ENCODE results near the gene ARHGAP11B.
A peak's percentile ranks its signal among the peaks of the same experiment; 100 is the strongest.
"Not testable (repeated sequence)": the region's sequence is repeated elsewhere in the genome, so short reads cannot be mapped to it uniquely, and the experiment has no call there.

The ARHGAP11B gene
- long read RNA-seq, donor 1, result 0 reads
- long read RNA-seq, donor 2, result 0 reads
- long read RNA-seq, donor 3, result 0 reads
- long read RNA-seq, donor 4, result 0 reads
- long read RNA-seq, donor 5, result 0 reads
- long read RNA-seq, donor 6, result 0 reads
- long read RNA-seq, donor 7, result 0 reads
- long read RNA-seq, donor 8, result 0 reads

GRCh38 chr15:30625436-30626193 is at the start of gene ARHGAP11B:
TSS of gene ARHGAP11B (plus strand) at chr15:30626128.
- DNase-seq, result peak; percentile 98

GRCh38 chr15:30579394-30579970 is 46.4 kb upstream of the ARHGAP11B start:
- not testable (repeated sequence) for DNase-seq

GRCh38 chr15:30580716-30581115 is 45.2 kb upstream of the ARHGAP11B start:
- DNase-seq, result not testable (repeated sequence)

GRCh38 chr15:30598953-30599352 is 27.0 kb upstream of the ARHGAP11B start:
- not testable (repeated sequence) for DNase-seq

GRCh38 chr15:30603796-30604195 is 22.1 kb upstream of the ARHGAP11B start, which contains the start of gene GOLGA8H:
TSS of gene GOLGA8H (plus strand) at chr15:30604028. CDS start at chr15:30604126, 98 bp downstream.
- not testable (repeated sequence) for DNase-seq

GRCh38 chr15:30612271-30612670 is 13.7 kb upstream of the ARHGAP11B start:
- DNase-seq, result not testable (repeated sequence)

GRCh38 chr15:30621342-30621741 is 4.6 kb upstream of the ARHGAP11B start:
- not testable (repeated sequence) for DNase-seq

GRCh38 chr15:30626194-30626565 is 252 bp downstream of the ARHGAP11B start:
- DNase-seq, result peak; percentile 71

- DNase-seq, result not testable (repeated sequence)
These were observed 704 bp downstream of the ARHGAP11B start for GRCh38 chr15:30626632-30627031.

- no peak for DNase-seq
These were observed 24.3 kb downstream of the ARHGAP11B start for GRCh38 chr15:30650012-30650929.

- DNase-seq, result not testable (repeated sequence)
These were observed 35.2 kb downstream of the ARHGAP11B start for GRCh38 chr15:30661154-30661553.

GRCh38 chr15:30669621-30670020 is 43.7 kb downstream of the ARHGAP11B start:
- DNase-seq, result not testable (repeated sequence)

GRCh38 chr15:30670056-30670455 is 44.1 kb downstream of the ARHGAP11B start:
- DNase-seq, result no peak

- no peak for DNase-seq
These were observed 45.4 kb downstream of the ARHGAP11B start for GRCh38 chr15:30671309-30671708.

GRCh38 chr15:30675126-30675525 is 49.2 kb downstream of the ARHGAP11B start:
- DNase-seq, result no peak

- not testable (repeated sequence) for DNase-seq
These were observed 50.0 kb downstream of the ARHGAP11B start for GRCh38 chr15:30675891-30676290.

GRCh38 chr15:30680997-30681396 is 55.1 kb downstream of the ARHGAP11B start:
- not testable (repeated sequence) for DNase-seq

- not testable (repeated sequence) for DNase-seq
These were observed 59.9 kb downstream of the ARHGAP11B start for GRCh38 chr15:30685709-30686285.

GRCh38 chr15:30686651-30687050 is 60.7 kb downstream of the ARHGAP11B start:
- not testable (repeated sequence) for DNase-seq

All from right kidney (tissue), 9 donors.